Loucy (cell line): Measurements from ENCODE around the gene CNIH3.

Experiments used
- EZH2phosphoT487 ChIP-seq: fragments of 200-600 bp; IDR thresholded peaks from 2 replicates; pipeline ENCODE4 v1.6.1; 2018; ENCODE audit warnings: antibody characterized with exemption, mild to moderate bottlenecking, moderate library complexity, borderline replicate concordance
- TF ChIP-seq, protein P1 (sequence below): fragments of 200-600 bp; sonication (generic); conservative IDR thresholded peaks from 2 replicates; pipeline ENCODE4 v1.5.1; 2014; ENCODE audit warnings: mild to moderate bottlenecking, antibody characterized with exemption, low read length

DNA sequence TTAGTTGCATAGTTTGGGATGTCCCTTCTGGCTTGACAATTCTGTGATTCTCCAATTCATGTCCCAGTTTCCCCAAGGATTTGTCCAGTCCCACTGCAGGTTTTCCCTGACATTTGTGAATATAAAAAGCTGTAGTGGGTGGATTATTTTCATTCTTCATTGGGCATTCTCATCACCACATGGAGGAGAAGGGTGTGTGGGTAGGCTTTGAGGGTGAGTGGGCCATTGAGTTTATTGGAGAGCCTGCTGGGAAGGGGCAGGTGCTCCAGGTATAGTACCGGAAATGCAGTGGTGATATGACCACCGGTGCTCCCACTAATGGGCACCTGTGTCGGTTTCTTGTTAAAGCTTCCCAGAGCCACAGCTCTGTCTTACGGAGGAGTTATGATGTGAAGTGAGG is 74.5 kb downstream of the CNIH3 start:
- TF ChIP-seq, protein P1, sequence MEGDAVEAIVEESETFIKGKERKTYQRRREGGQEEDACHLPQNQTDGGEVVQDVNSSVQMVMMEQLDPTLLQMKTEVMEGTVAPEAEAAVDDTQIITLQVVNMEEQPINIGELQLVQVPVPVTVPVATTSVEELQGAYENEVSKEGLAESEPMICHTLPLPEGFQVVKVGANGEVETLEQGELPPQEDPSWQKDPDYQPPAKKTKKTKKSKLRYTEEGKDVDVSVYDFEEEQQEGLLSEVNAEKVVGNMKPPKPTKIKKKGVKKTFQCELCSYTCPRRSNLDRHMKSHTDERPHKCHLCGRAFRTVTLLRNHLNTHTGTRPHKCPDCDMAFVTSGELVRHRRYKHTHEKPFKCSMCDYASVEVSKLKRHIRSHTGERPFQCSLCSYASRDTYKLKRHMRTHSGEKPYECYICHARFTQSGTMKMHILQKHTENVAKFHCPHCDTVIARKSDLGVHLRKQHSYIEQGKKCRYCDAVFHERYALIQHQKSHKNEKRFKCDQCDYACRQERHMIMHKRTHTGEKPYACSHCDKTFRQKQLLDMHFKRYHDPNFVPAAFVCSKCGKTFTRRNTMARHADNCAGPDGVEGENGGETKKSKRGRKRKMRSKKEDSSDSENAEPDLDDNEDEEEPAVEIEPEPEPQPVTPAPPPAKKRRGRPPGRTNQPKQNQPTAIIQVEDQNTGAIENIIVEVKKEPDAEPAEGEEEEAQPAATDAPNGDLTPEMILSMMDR, result no peak
- TF ChIP-seq EZH2phosphoT487, result no peak
